RWPE2 (cell line): ENCODE measurements around the gene GALR1.
"Not testable (repeated sequence)": the region's sequence is repeated elsewhere in the genome, so short reads cannot be mapped to it uniquely, and the experiment has no call there.

Experiments used
- ATAC-seq: fragments of 200-7000 bp; cut with Tn5 transposase; 3 replicates; pipeline ENCODE4 v1.9.1; 2021; ENCODE audit warnings: low read depth
- DNase-seq: peaks from one replicate; pipeline ENCODE4 v3.0.0-alpha.2; 2020; ENCODE audit warnings: low spot score
- H3K27ac ChIP-seq: fragments of 450-650 bp; 2 replicates; pipeline ENCODE4 v1.5.1; 2017; ENCODE audit warnings: mild to moderate bottlenecking; ENCODE audit not compliant: poor library complexity, severe bottlenecking
- H3K27me3 ChIP-seq: fragments of 250-450 bp; sonication (Bioruptor Pico); 2 replicates; pipeline ENCODE4 v1.5.1; 2021; ENCODE audit warnings: mild to moderate bottlenecking, moderate library complexity; ENCODE audit not compliant: insufficient read depth, poor library complexity, severe bottlenecking
- H3K36me3 ChIP-seq: fragments of 250-450 bp; sonication (Bioruptor Pico); 2 replicates; pipeline ENCODE4 v1.5.1; 2020; ENCODE audit warnings: low read depth, mild to moderate bottlenecking, moderate library complexity
- H3K4me1 ChIP-seq: fragments of 250-450 bp; sonication (Bioruptor Pico); 2 replicates; pipeline ENCODE4 v1.5.1; 2021; ENCODE audit warnings: mild to moderate bottlenecking, moderate library complexity; ENCODE audit not compliant: insufficient read depth, poor library complexity, severe bottlenecking
- H3K4me3 ChIP-seq: fragments of 250-450 bp; sonication (Bioruptor Pico); 2 replicates; pipeline ENCODE4 v1.5.1; 2021; ENCODE audit warnings: mild to moderate bottlenecking, moderate library complexity; ENCODE audit not compliant: severe bottlenecking
- H3K9me3 ChIP-seq: fragments of 250-450 bp; sonication (Bioruptor Pico); 2 replicates; pipeline ENCODE4 v1.5.1; 2021; ENCODE audit warnings: mild to moderate bottlenecking, moderate library complexity; ENCODE audit not compliant: severe bottlenecking
- CTCF ChIP-seq: fragments of 450-650 bp; IDR thresholded peaks from one replicate; pipeline ENCODE4 v1.5.1; 2017; ENCODE audit warnings: mild to moderate bottlenecking, moderate library complexity; ENCODE audit not compliant: poor library complexity, severe bottlenecking

GALR1 gene

GRCh38 chr18:77223221-77223639 lies 26.4 kb upstream of the GALR1 start:
- TF ChIP-seq CTCF: no peak
- peak; percentile 63 for ATAC-seq
- H3K27me3 ChIP-seq: peaks cover 9% of the 10 kb centered on the region

DNA sequence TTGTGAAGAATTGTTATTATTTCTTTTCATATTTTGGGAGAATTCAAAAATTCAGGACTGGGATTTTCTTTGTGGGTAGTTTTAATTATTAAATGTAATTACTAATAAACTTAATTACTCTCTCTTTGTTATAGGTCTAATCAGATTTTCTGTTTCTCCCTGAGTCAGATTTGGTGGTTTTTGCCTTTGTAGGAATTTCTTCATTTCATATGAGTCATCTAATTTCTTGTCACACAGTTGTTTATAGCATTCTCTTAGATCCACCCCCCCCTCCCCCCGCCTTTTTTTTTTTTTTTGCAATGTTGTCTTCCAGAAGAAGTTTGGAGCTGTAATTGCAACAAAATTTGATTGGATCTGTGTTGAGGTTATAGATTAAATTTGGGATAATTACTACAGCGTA lies 26.0 kb upstream of the GALR1 start:
- no peak overlapping the region for H3K27ac ChIP-seq
- no peak for TF ChIP-seq CTCF
- ATAC-seq (peak; percentile 59), DNase-seq (no peak)
- peaks cover 13% of the 10 kb centered on the region for H3K27me3 ChIP-seq
- H3K9me3 ChIP-seq: no peaks in the 10 kb centered on the region
- no peak overlapping the region for H3K4me3 ChIP-seq
- H3K36me3 ChIP-seq: no peaks in the 10 kb centered on the region
- H3K4me1 ChIP-seq: no peaks in the 10 kb centered on the region

More at GRCh38 chr18:77223221-77223639, 26.4 kb upstream of the GALR1 start:
- no peak for DNase-seq
- Histone ChIP-seq H3K9me3 (no peaks in the 10 kb centered on the region), H3K4me1 (no peaks in the 10 kb centered on the region), H3K36me3 (no peaks in the 10 kb centered on the region), H3K27ac (no peak overlapping the region), H3K4me3 (no peak overlapping the region)

DNA sequence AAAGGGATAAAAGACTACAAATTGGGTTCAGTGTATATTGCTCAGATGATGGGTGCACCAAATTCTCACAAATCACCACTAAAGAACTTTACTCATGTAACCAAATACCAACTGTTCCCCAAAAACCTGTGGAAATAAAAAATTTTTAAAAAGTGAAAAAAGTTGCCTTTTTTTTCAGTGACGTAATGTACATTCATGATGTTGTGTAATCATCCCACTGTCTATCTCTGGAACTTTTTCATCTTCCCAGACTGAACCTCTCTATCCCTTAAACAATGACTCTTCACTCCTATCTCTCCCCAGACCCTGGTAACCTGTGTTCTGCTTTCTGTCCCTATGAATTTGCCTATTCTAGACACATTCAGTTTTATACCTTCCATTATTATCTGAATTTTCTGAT lies 19.0 kb upstream of the GALR1 start:
- no peaks in the 10 kb centered on the region for H3K36me3 ChIP-seq
- H3K27ac ChIP-seq: no peak overlapping the region
- DNase-seq (no peak), ATAC-seq (no peak)
- peaks cover 23% of the 10 kb centered on the region for H3K27me3 ChIP-seq
- no peaks in the 10 kb centered on the region for H3K9me3 ChIP-seq
- no peaks in the 10 kb centered on the region for H3K4me1 ChIP-seq
- H3K4me3 ChIP-seq: no peak overlapping the region
- no peak for TF ChIP-seq CTCF

DNA sequence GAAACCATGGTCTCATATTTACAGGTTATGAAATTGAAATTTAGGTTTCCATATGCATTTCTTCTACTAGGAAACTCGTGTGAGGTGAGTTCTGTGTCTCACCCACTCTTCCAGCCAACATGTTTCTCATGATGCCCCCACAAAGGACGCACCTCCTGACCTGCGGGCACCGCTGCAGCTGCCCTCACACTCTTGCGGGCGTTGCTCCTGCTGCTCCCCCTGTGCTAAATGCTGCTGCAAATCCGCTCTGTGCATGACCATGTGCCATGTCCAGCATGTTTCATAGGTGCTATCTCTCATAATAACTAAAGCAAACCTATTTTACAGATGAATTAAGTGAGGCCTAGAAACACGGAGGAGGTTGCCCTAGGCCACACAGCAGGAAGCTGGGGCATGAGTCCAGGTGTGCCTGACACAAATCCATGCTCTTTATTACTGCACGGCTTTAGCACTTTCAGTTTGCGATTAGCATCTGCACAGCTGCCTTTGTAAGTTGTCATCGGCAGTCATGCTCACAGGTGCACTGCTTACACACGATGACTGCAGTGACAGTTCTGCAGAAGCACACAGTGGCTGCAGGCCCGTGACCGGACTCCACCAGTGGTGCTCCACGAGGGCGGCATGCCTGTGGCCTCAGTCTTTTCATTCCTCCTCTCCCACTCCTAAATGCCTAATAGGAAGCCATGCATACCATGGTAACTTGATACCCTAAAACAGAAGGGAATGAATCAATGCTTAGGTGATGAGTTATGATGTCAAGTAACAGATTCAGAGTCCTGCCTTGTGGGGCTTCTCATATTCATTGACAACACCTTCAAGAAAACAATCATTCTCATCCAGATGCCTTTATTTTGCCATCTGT lies 14.9 kb upstream of the GALR1 start:
- ATAC-seq (no peak), DNase-seq (no peak)
- Histone ChIP-seq H3K27ac (no peak overlapping the region), H3K27me3 (no peaks in the 10 kb centered on the region), H3K36me3 (no peaks in the 10 kb centered on the region), H3K4me3 (no peak overlapping the region), H3K4me1 (no peaks in the 10 kb centered on the region), H3K9me3 (peaks cover 3% of the 10 kb centered on the region)
- no peak for TF ChIP-seq CTCF

DNA sequence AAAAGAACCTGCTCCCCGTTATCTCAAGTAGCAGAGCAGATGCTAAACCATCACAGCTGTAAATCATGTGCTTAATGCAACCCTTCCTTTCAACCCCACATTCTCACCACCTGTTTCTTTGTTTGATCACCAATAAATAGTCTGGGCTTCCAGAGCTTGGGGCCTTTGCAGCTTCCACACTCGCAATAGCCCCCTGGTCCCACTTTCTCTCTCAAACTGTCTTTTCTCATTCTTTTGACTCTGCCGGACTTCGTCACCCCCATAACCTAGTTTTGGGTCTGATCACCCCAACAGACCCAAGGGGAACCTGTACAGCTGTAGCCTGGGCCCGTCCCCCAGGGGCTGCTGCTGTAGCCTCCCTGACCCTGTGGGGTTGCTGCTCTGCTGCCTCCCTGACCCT lies 10.4 kb upstream of the GALR1 start:
- not testable (repeated sequence) for H3K4me3 ChIP-seq, H3K36me3 ChIP-seq, ATAC-seq, H3K4me1 ChIP-seq, DNase-seq, H3K27ac ChIP-seq, H3K27me3 ChIP-seq, H3K9me3 ChIP-seq
